ENCODE measurements around the gene CD86. TPM values are rescaled to one million over a fixed set of nuclear protein-coding genes. Genes with fewer than 3 reads are reported as not detected.

CD86 gene
- total and polyA plus RNA-seq, 7 donors: 0.16 to 1.4 (median 0.71) TPM

DNA sequence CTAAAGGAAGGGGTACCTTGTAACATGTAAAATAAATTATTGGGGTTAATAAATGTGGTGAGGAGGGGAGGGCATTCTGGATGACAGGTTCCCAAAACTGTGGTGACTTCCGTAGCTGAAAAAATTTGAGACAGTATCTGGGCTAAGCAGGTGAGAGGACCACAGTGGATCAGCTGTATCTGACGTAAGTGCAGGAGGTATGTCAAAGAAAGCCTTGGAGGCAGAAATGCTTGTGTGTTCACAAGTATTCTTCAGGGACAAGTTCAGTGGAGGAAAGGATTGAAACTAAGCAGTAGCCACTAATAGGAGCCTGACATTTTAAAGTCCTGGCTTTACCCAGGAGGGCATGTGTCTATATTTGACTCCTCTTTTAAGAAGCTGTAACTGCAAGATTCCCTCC, 52.0 kb downstream of the CD86 start:
- 76 to 85% (median 78%) methylated on average over 2 of the region's 2 CpGs for WGBS, 3 donors
- ATAC-seq: no peak
- intact Hi-C loops (cut with DNase I): no loop called here
- no peak for DNase-seq
- Histone ChIP-seq H3K27ac (no peak overlapping the region), H3K4me3 (no peak overlapping the region), H3K9me3 (no peaks in the 10 kb centered on the region), H3K27me3 (ENCODE audit: insufficient read depth in 3 of 3, low read length in 2 of 3) (peaks cover 0 to 2% (median 0%) of the 10 kb centered on the region in 3 donors), H3K36me3 (ENCODE audit: insufficient read depth in 1 of 2, low read depth in 1 of 2) (no peaks in the 10 kb centered on the region), H3K4me1 (no peaks in the 10 kb centered on the region)
- TF ChIP-seq, protein P1, sequence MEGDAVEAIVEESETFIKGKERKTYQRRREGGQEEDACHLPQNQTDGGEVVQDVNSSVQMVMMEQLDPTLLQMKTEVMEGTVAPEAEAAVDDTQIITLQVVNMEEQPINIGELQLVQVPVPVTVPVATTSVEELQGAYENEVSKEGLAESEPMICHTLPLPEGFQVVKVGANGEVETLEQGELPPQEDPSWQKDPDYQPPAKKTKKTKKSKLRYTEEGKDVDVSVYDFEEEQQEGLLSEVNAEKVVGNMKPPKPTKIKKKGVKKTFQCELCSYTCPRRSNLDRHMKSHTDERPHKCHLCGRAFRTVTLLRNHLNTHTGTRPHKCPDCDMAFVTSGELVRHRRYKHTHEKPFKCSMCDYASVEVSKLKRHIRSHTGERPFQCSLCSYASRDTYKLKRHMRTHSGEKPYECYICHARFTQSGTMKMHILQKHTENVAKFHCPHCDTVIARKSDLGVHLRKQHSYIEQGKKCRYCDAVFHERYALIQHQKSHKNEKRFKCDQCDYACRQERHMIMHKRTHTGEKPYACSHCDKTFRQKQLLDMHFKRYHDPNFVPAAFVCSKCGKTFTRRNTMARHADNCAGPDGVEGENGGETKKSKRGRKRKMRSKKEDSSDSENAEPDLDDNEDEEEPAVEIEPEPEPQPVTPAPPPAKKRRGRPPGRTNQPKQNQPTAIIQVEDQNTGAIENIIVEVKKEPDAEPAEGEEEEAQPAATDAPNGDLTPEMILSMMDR (IDR thresholded peaks at IDR 0.05): no peak

- Histone ChIP-seq H3K27ac (no peak overlapping the region), H3K4me3 (no peak overlapping the region), H3K4me1 (no peaks in the 10 kb centered on the region), H3K9me3 (no peaks in the 10 kb centered on the region), H3K27me3 (ENCODE audit: insufficient read depth in 3 of 3, low read length in 2 of 3) (peaks cover 0 to 2% (median 0%) of the 10 kb centered on the region in 3 donors), H3K36me3 (ENCODE audit: insufficient read depth in 1 of 2, low read depth in 1 of 2) (no peaks in the 10 kb centered on the region)
- TF ChIP-seq, protein P1 (IDR thresholded peaks at IDR 0.05): no peak
- DNase-seq: no peak
- intact Hi-C loops (cut with DNase I): no loop called here
- ATAC-seq: no peak
- WGBS, 3 donors: 45 to 54% (median 49%) methylated on average over 1 of the region's 1 CpG
These were observed 56.8 kb downstream of the CD86 start for GRCh38 chr3:122111974-122112373.

DNA sequence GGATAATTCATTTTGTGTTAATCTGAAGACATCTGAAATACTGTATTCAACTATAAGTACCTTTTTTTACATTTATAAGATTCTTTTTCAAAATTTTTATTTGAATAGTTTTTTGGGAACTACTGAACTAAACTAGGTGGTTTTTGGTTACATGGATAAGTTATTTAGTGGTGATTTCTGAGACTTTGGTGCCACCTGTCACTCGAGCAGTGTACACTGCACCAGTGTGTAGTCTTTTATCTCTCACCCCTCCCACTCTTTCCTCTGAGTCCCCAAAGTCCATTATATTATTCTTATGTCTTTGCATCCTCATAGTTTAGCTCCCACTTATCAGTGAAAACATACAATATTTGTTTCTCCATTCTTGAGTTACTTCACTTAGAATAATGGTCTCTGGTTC, 57.6 kb downstream of the CD86 start:
- TF ChIP-seq, protein P1 (IDR thresholded peaks at IDR 0.05): no peak
- intact Hi-C loops (cut with DNase I): no loop called here
- Histone ChIP-seq H3K4me3 (no peak overlapping the region), H3K36me3 (ENCODE audit: insufficient read depth in 1 of 2, low read depth in 1 of 2) (no peaks in the 10 kb centered on the region), H3K27ac (no peak overlapping the region), H3K27me3 (ENCODE audit: insufficient read depth in 3 of 3, low read length in 2 of 3) (peaks cover 0 to 2% (median 0%) of the 10 kb centered on the region in 3 donors), H3K4me1 (no peaks in the 10 kb centered on the region), H3K9me3 (no peaks in the 10 kb centered on the region)
- WGBS, 3 donors: 38 to 43% (median 39%) methylated on average over 1 of the region's 1 CpG
- DNase-seq (no peak), ATAC-seq (no peak)

DNA sequence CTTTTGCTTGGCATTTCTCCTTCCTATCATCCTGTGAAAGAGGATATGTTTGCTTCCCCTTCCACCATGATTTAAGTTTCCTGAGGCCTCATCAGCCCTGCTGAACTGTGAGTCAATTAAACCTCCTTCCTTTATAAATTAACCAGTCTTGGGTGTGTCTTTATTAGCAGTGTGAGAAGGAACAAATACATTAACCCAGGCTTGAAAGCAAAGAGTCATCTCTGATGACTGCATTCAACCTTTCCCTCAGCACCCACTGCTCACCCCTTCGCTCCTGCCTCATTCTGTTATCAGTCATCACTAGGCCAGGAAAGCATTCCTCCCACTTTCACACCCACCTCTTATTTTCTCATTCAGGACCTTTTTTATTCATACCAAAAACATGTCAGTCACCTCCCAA, 68.7 kb downstream of the CD86 start:
- Histone ChIP-seq H3K36me3 (ENCODE audit: insufficient read depth in 1 of 2, low read depth in 1 of 2) (no peaks in the 10 kb centered on the region), H3K4me3 (no peak overlapping the region), H3K27ac (no peak overlapping the region), H3K9me3 (no peaks in the 10 kb centered on the region), H3K27me3 (ENCODE audit: insufficient read depth in 3 of 3, low read length in 2 of 3) (no peaks in the 10 kb centered on the region), H3K4me1 (no peaks in the 10 kb centered on the region)
- ATAC-seq (no peak), DNase-seq (no peak)
- TF ChIP-seq, protein P1 (IDR thresholded peaks at IDR 0.05): no peak
- WGBS, 3 donors: 63 to 88% (median 71%) methylated on average over 1 of the region's 1 CpG
- intact Hi-C loops (cut with DNase I): no loop called here

GRCh38 chr3:122132949-122133540, 77.9 kb downstream of the CD86 start:
- TF ChIP-seq, protein P1 (IDR thresholded peaks at IDR 0.05): no peak
- H3K27ac ChIP-seq: no peak overlapping the region
- intact Hi-C loops (cut with DNase I): no loop called here

More at GRCh38 chr3:122132949-122133540, 77.9 kb downstream of the CD86 start:
- H3K9me3 ChIP-seq: peaks cover 3% of the 10 kb centered on the region
- H3K4me1 ChIP-seq: no peaks in the 10 kb centered on the region
- H3K27me3 ChIP-seq (ENCODE audit: insufficient read depth in 3 of 3, low read length in 2 of 3): no peaks in the 10 kb centered on the region
- DNase-seq (no peak), ATAC-seq (no peak)
- H3K36me3 ChIP-seq (ENCODE audit: insufficient read depth in 1 of 2, low read depth in 1 of 2): no peaks in the 10 kb centered on the region
- no peak overlapping the region for H3K4me3 ChIP-seq
- WGBS, 3 donors: 63 to 78% (median 75%) methylated on average over 7 of the region's 7 CpGs

All from psoas muscle (tissue), 8 donors.